Mucosa of descending colon (tissue), 3 donors: ENCODE measurements around the gene GTF2H1. TPM values are rescaled to one million over a fixed set of nuclear protein-coding genes. Genes with fewer than 3 reads are reported as not detected.

Experiments
- ATAC-seq: fragments of 200-7000 bp; cut with Tn5 transposase; one replicate; pipeline ENCODE4 v1.9.1; 2020; ENCODE audit warnings: mild to moderate bottlenecking, moderate library complexity
- DNase-seq, 3 donors: peaks; one replicate each; pipeline ENCODE4 v3.0.0-alpha.2; 2020
- H3K36me3 ChIP-seq: fragments of 200-600 bp; one replicate; pipeline ENCODE4 v1.8.0; 2021; ENCODE audit warnings: low read depth, mild to moderate bottlenecking
- H3K4me1 ChIP-seq: fragments of 200-600 bp; one replicate; pipeline ENCODE4 v1.8.0; 2021; ENCODE audit warnings: low read depth, mild to moderate bottlenecking
- H3K4me3 ChIP-seq: fragments of 200-600 bp; one replicate; pipeline ENCODE4 v1.8.0; 2021; ENCODE audit warnings: mild to moderate bottlenecking
- H3K9me3 ChIP-seq: fragments of 200-600 bp; one replicate; pipeline ENCODE4 v1.8.0; 2021; ENCODE audit warnings: mild to moderate bottlenecking
- CTCF ChIP-seq: fragments of 200-600 bp; IDR thresholded peaks from one replicate; pipeline ENCODE4 v1.8.0; 2022; ENCODE audit warnings: antibody characterized with exemption, mild to moderate bottlenecking
- intact Hi-C, 2 donors: fragments of 100-400 bp; cut with DNase I in 1 of 2; cut with micrococcal nuclease in 1 of 2; formaldehyde crosslinking; loops; one replicate each; pipeline versions ENCODE4 v1.11.0 to v1.11.1; 2022; cut with DNase I, micrococcal nuclease
- total RNA-seq, 3 donors: library from RNA; stranded (reverse); fragmentation: NEBNext Ultra II Directional in 2 of 3; extraction: Animal tissue kit (Norgen Biotek cat#: 25700) in 2 of 3; gene quantifications; one replicate each; pipeline versions ENCODE4 v1.2.1 to v1.2.4, GENCODE V29; 2021 to 2023
- donor health status: DM: no; HTN: no; CAD: no; lungs with moderate emphysema.
- donor health status: DM: no; HTN: no; CAD: no.
- donor health status: DM: no; HTN: yes; CAD: no.

Gene GTF2H1
- total RNA-seq, 3 donors from 2014 or later = 32.8 to 43.3 (median 35.9) TPM

- intact Hi-C loops = no loop called here
- no peaks in the 10 kb centered on the region for H3K36me3 ChIP-seq
- DNase-seq (no peak), ATAC-seq (no peak)
- H3K4me1 ChIP-seq = no peaks in the 10 kb centered on the region
- H3K4me3 ChIP-seq = no peak overlapping the region
- TF ChIP-seq CTCF = no peak
- H3K9me3 ChIP-seq = no peaks in the 10 kb centered on the region
Measured at GRCh38 chr11:18312663-18313420, 9.5 kb upstream of the GTF2H1 start.

- ATAC-seq (no peak), DNase-seq (no peak)
- H3K4me1 ChIP-seq = no peaks in the 10 kb centered on the region
- no peak overlapping the region for H3K4me3 ChIP-seq
- H3K9me3 ChIP-seq = no peaks in the 10 kb centered on the region
- intact Hi-C loops = no loop called here
- H3K36me3 ChIP-seq = no peaks in the 10 kb centered on the region
- TF ChIP-seq CTCF = no peak
Measured at GRCh38 chr11:18313965-18314763, 8.2 kb upstream of the GTF2H1 start.

GRCh38 chr11:18314784-18315523, 7.4 kb upstream of the GTF2H1 start:
- no peaks in the 10 kb centered on the region for H3K9me3 ChIP-seq
- H3K36me3 ChIP-seq = no peaks in the 10 kb centered on the region
- H3K4me1 ChIP-seq = no peaks in the 10 kb centered on the region
- H3K4me3 ChIP-seq = no peak overlapping the region
- DNase-seq (no peak), ATAC-seq (no peak)
- intact Hi-C loops = no loop called here
- TF ChIP-seq CTCF = no peak

- TF ChIP-seq CTCF = no peak
- Histone ChIP-seq H3K36me3 (no peaks in the 10 kb centered on the region), H3K4me3 (no peak overlapping the region), H3K9me3 (no peaks in the 10 kb centered on the region), H3K4me1 (peaks cover 2% of the 10 kb centered on the region)
- DNase-seq (no peak), ATAC-seq (no peak)
- intact Hi-C loops = no loop called here
Measured at GRCh38 chr11:18315893-18316292, 6.5 kb upstream of the GTF2H1 start.

GRCh38 chr11:18317551-18317950, 4.8 kb upstream of the GTF2H1 start:
- Histone ChIP-seq H3K4me1 (peaks cover 8% of the 10 kb centered on the region), H3K9me3 (no peaks in the 10 kb centered on the region), H3K36me3 (no peaks in the 10 kb centered on the region), H3K4me3 (no peak overlapping the region)
- intact Hi-C loops = no loop called here
- DNase-seq (no peak), ATAC-seq (no peak)
- no peak for TF ChIP-seq CTCF
